Mesodermal cell (in vitro differentiated cells): ENCODE results near the gene AAMP.

Source experiments
- H3K27ac ChIP-seq: 2 replicates; pipeline ENCODE4 v1.7.0; 2013; ENCODE audit warnings: mild to moderate bottlenecking, low read depth, low read length, moderate library complexity; ENCODE audit not compliant: severe bottlenecking
- H3K36me3 ChIP-seq: 2 replicates; pipeline ENCODE4 v1.7.1; 2013; ENCODE audit warnings: mild to moderate bottlenecking, low read length, moderate library complexity; ENCODE audit not compliant: control insufficient read depth, insufficient read depth
- H3K4me1 ChIP-seq: one replicate; pipeline ENCODE4 v1.7.1; 2013; ENCODE audit warnings: mild to moderate bottlenecking, low read length; ENCODE audit not compliant: insufficient read depth, control insufficient read depth, poor library complexity, severe bottlenecking
- H3K4me3 ChIP-seq: 2 replicates; pipeline ENCODE4 v1.7.0; 2013; ENCODE audit warnings: low read length, control low read depth, mild to moderate bottlenecking; ENCODE audit not compliant: insufficient read depth, poor library complexity, severe bottlenecking; ENCODE audit errors: extremely low read depth
- H3K9me3 ChIP-seq: 2 replicates; pipeline ENCODE4 v1.7.1; 2013; ENCODE audit warnings: mild to moderate bottlenecking, low read length, moderate library complexity; ENCODE audit not compliant: control insufficient read depth
- WGBS, 2 experiments: methylation state at CpG; one replicate each; pipeline ENCODE4 v1.1.5; 2013; ENCODE audit warnings: missing lambda C conversion rate in 2 of 2; ENCODE audit not compliant: insufficient coverage in 2 of 2; 5-methylcytosine and 5-hydroxymethylcytosine counted together

AAMP gene

GRCh38 chr2:218307415-218308090 is 37.6 kb upstream of the AAMP start:
- Histone ChIP-seq H3K36me3 (no peaks in the 10 kb centered on the region), H3K27ac (no peak overlapping the region), H3K4me3 (no peak overlapping the region), H3K9me3 (no peaks in the 10 kb centered on the region), H3K4me1 (no peaks in the 10 kb centered on the region)
- 91 to 95% methylated on average over 4 of the region's 6 CpGs for WGBS, 2 experiments

GRCh38 chr2:218306184-218306920 is 36.4 kb upstream of the AAMP start:
- no peaks in the 10 kb centered on the region for H3K36me3 ChIP-seq
- no peaks in the 10 kb centered on the region for H3K4me1 ChIP-seq
- no peak overlapping the region for H3K27ac ChIP-seq
- 90 to 94% methylated on average over 4 to 5 of the region's 9 CpGs for WGBS, 2 experiments
- no peak overlapping the region for H3K4me3 ChIP-seq
- H3K9me3 ChIP-seq = no peaks in the 10 kb centered on the region

- Histone ChIP-seq H3K9me3 (no peaks in the 10 kb centered on the region), H3K36me3 (no peaks in the 10 kb centered on the region), H3K4me1 (no peaks in the 10 kb centered on the region), H3K4me3 (no peak overlapping the region), H3K27ac (no peak overlapping the region)
- WGBS, 2 experiments = 93 to 100% methylated on average over 1 to 4 of the region's 5 CpGs
Measured at GRCh38 chr2:218305383-218305782, 35.4 kb upstream of the AAMP start.

- Histone ChIP-seq H3K4me3 (no peak overlapping the region), H3K9me3 (no peaks in the 10 kb centered on the region), H3K4me1 (peaks cover 5% of the 10 kb centered on the region), H3K27ac (no peak overlapping the region), H3K36me3 (no peaks in the 10 kb centered on the region)
- WGBS, 2 experiments = 15 to 17% methylated on average over 5 to 6 of the region's 9 CpGs
Measured at GRCh38 chr2:218301176-218301819, 31.4 kb upstream of the AAMP start.

DNA sequence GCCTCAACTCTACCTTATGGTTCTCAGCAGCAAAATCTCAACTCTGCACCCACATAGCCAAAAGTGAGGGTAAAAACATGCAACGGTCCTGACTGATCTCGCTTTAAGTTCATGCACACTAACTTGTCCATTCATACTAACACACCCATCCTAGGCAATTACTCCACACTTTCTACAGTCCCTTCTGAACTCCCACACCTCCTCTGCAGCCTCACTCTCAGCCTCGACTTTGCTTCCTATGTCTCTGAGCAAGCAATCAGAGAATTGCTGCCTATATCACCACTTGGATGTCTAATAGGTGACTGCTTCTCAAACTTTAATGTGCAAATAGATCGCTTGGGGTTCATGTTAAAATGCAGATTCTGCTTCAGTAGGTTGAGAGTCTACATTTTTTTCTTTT is 30.2 kb upstream of the AAMP start:
- no peaks in the 10 kb centered on the region for H3K9me3 ChIP-seq
- H3K36me3 ChIP-seq = no peaks in the 10 kb centered on the region
- H3K4me3 ChIP-seq = no peak overlapping the region
- H3K27ac ChIP-seq = no peak overlapping the region
- WGBS, 2 experiments = 90 to 94% methylated on average over 3 to 4 of the region's 4 CpGs
- H3K4me1 ChIP-seq = peaks cover 15% of the 10 kb centered on the region

DNA sequence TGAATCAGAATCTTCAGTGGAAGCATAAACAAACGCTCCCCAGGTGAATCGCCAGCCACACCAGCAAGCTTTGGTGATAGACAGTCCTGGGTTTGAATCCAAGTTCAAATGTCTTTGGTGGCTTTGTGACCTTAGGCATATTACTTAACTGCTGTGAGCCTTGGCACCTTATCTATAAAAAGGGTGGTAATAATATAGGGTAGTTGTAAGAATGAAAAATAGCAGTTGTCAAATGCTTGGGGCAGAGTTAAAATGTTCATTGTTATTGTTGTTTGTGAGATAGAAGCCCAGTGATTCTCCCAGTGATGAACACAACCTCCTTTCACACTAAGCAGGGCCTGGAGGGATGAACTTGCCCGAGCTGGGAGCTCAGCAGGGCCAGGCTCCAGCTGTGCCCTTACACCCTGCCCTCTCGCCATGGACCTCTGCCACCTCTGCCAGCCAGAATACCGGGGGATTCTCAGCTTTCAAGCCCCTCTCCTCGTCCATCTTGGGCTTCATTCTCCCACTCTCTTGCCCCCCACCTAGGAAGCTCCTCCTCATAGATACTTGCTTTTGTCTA is 28.5 kb upstream of the AAMP start:
- Histone ChIP-seq H3K4me1 (peaks cover 17% of the 10 kb centered on the region), H3K27ac (no peak overlapping the region), H3K36me3 (no peaks in the 10 kb centered on the region), H3K4me3 (no peak overlapping the region), H3K9me3 (no peaks in the 10 kb centered on the region)
- WGBS, 2 experiments = 91% methylated on average over 6 of the region's 6 CpGs

DNA sequence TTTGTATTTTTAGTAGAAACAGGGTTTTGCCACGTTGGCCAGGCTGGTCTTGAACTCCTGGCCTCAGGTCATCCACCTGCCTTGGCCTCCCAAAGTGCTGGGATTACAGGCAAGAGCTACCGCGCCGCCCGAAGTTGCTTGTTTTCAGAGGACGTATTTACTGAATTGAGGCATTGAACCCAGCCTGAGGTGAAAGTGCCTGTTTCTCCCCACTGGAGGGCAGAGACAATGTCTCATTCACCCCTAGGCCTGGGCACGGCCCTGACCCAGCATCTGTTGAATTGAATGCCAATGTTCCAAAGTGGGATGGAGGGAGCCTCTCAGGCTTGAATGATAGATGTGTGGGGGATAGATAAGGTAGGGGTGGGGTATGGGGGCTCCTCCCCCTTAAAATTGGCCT is 26.9 kb upstream of the AAMP start:
- no peak overlapping the region for H3K4me3 ChIP-seq
- no peaks in the 10 kb centered on the region for H3K9me3 ChIP-seq
- WGBS, 2 experiments = 80 to 94% methylated on average over 6 of the region's 7 CpGs
- no peaks in the 10 kb centered on the region for H3K36me3 ChIP-seq
- no peak overlapping the region for H3K27ac ChIP-seq
- H3K4me1 ChIP-seq = peaks cover 22% of the 10 kb centered on the region

DNA sequence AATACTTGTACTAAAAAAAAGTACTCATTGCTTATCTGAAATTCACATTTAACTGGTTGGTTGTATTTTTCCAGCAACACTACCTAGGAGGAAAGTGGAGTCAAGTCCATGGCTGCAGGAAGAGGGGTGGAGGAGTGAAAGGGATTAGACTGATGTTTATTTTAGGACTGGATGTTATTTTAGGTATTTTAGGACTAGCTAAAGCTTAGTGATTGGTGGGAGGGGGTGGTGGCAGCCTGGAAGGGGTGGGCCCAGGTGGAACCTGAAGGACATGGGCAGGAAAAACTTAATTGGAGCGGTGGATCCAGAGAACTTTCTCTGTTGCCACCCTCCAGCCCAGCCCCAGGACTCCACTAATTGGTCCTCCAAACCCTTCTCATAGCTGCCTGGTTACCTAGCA is 26.3 kb upstream of the AAMP start:
- H3K36me3 ChIP-seq = no peaks in the 10 kb centered on the region
- H3K9me3 ChIP-seq = no peaks in the 10 kb centered on the region
- 100% methylated on average over 1 of the region's 1 CpG for WGBS, 2 experiments
- no peak overlapping the region for H3K4me3 ChIP-seq
- H3K27ac ChIP-seq = no peak overlapping the region
- H3K4me1 ChIP-seq = peaks cover 24% of the 10 kb centered on the region

GRCh38 chr2:218295029-218295428 is 25.1 kb upstream of the AAMP start:
- 88 to 94% methylated on average over 6 to 7 of the region's 7 CpGs for WGBS, 2 experiments
- H3K4me1 ChIP-seq = peaks cover 33% of the 10 kb centered on the region
- H3K36me3 ChIP-seq = no peaks in the 10 kb centered on the region
- H3K9me3 ChIP-seq = no peaks in the 10 kb centered on the region
- H3K4me3 ChIP-seq = no peak overlapping the region
- no peak overlapping the region for H3K27ac ChIP-seq

DNA sequence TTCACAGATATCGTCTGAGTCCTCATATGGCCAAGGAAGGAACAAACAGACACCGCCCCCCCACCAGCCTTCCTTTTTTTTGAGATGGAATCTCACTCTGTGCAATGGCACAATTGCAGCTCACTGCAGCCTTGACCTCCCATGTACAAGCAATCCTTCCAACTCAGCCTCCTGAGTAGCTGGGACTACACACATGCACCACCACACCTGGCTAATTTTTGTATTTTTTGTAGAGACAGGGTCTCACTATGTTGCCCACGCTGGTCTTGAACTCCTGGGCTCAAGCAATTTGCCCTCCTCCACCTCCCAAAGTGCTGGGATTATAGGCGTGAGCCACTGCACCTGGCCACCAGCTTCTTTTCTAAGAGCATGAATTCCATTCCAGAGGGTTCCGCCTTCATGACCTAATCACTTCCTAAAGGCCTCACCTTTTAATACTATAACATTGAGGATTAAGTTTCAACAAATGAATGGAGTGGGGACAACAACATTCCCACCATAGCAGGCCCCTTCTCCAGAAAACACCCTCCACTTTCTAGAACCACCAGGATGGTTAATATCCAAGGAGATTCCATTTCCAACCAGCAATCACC is 24.6 kb upstream of the AAMP start:
- peaks cover 38% of the 10 kb centered on the region for H3K4me1 ChIP-seq
- 94 to 100% methylated on average over 3 to 4 of the region's 5 CpGs for WGBS, 2 experiments
- H3K4me3 ChIP-seq = no peak overlapping the region
- no peaks in the 10 kb centered on the region for H3K9me3 ChIP-seq
- no peaks in the 10 kb centered on the region for H3K36me3 ChIP-seq
- H3K27ac ChIP-seq = no peak overlapping the region
